Gastroesophageal sphincter (tissue), 4 donors: ENCODE data around the gene DISP2. TPM values are rescaled to one million over a fixed set of nuclear protein-coding genes. Genes with fewer than 3 reads are reported as not detected.
A peak's percentile ranks its signal among the peaks of the same experiment; 100 is the strongest.

ENCODE experiments used
- ATAC-seq: fragments of 150-250 bp; one replicate; pipeline ENCODE4 v1.9.1; 2016; ENCODE audit warnings: mild to moderate bottlenecking, moderate library complexity
- H3K27ac ChIP-seq, 4 donors: fragments of 200-600 bp; sonication (generic) in 3 of 4; 1 replicate in 3 of 4; 2 replicates in 1 of 4; pipeline ENCODE4 v1.5.1; 2016 to 2019
- H3K27me3 ChIP-seq: fragments of 200-600 bp; sonication (generic); one replicate; pipeline ENCODE4 v1.5.1; 2019
- H3K36me3 ChIP-seq, 2 donors: fragments of 200-600 bp; sonication (generic); one replicate each; pipeline ENCODE4 v1.5.1; 2019; ENCODE audit warnings: control low read depth in 1 of 2
- H3K4me1 ChIP-seq, 3 donors: fragments of 200-600 bp; sonication (generic); 1 replicate in 2 of 3; 2 replicates in 1 of 3; pipeline ENCODE4 v1.5.1; 2016 to 2019; ENCODE audit warnings: control low read depth in 2 of 3
- H3K4me3 ChIP-seq, 2 donors: fragments of 200-600 bp; sonication (generic); one replicate each; pipeline ENCODE4 v1.5.1; 2019; ENCODE audit warnings: mild to moderate bottlenecking in 1 of 2, moderate library complexity in 1 of 2
- H3K9me3 ChIP-seq, 3 donors: fragments of 200-600 bp; sonication (generic); one replicate each; pipeline ENCODE4 v1.5.1; 2017 to 2019; ENCODE audit warnings: control low read depth in 2 of 3
- EP300 ChIP-seq: sonication (generic); formaldehyde crosslinking; IDR thresholded peaks from one replicate; pipeline ENCODE4 v1.6.1; 2017; ENCODE audit warnings: antibody characterized with exemption, mild to moderate bottlenecking
- POLR2A ChIP-seq, 2 donors: fragments of 450-650 bp; IDR thresholded peaks; one replicate each; pipeline ENCODE4 v1.6.1; 2017; ENCODE audit warnings: antibody characterized with exemption in 2 of 2, mild to moderate bottlenecking in 2 of 2, moderate library complexity in 1 of 2
- POLR2AphosphoS5 ChIP-seq: sonication (generic); formaldehyde crosslinking; IDR thresholded peaks from one replicate; pipeline ENCODE4 v1.6.1; 2017; ENCODE audit warnings: antibody characterized with exemption
- WGBS, 2 donors: methylation state at CpG; one replicate each; pipeline ENCODE4 v1.1.5; 2018; ENCODE audit warnings: low coverage in 1 of 2; 5-methylcytosine and 5-hydroxymethylcytosine counted together
- total RNA-seq, 4 donors: library from RNA; depleted of rRNA; stranded (reverse); fragments of >200 nt; gene quantifications; one replicate each; pipeline ENCODE4 v1.1.0, GENCODE V29; 2016
- TF ChIP-seq, protein P1 (sequence below), 4 experiments: fragments of 200-600 bp in 2 of 4; fragments of 450-650 bp in 2 of 4; sonication (generic) in 1 of 4; IDR thresholded peaks; one replicate each; pipeline ENCODE4 v1.5.1; 2017 to 2019; ENCODE audit warnings: antibody characterized with exemption in 4 of 4, mild to moderate bottlenecking in 2 of 4, moderate library complexity in 2 of 4

Gene DISP2
- total RNA-seq, 4 donors from 2014 or later, result 0.07 to 0.19 (median 0.15) TPM

DNA sequence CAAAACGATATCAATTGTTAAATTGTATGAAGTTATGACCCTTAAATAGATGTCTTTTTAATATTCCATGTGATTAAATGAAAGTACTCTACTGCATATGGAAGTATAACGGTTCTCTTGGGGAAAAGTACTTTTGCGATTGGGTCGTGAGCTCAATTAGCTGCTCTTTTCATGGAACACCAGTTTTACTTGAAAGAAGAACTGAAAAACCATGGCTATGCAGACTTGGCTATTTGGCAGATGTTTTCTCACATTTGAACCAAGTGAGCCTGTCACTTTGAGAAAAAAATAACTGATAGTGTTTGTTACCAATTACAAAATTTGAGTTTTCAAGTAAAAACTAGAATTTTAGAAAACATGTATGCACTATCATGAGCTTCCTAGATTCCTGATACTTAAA is 40.4 kb upstream of the DISP2 start:
- Histone ChIP-seq H3K27ac (no peak overlapping the region), H3K27me3 (peaks cover 9% of the 10 kb centered on the region), H3K36me3 (no peaks in the 10 kb centered on the region), H3K9me3 (no peaks in the 10 kb centered on the region), H3K4me3 (no peak overlapping the region), H3K4me1 (peaks cover 0 to 22% (median 0%) of the 10 kb centered on the region in 3 donors)
- TF ChIP-seq POLR2AphosphoS5 (no peak), EP300 (no peak), POLR2A (IDR thresholded peaks at IDR 0.05) (no peak)
- TF ChIP-seq, protein P1, sequence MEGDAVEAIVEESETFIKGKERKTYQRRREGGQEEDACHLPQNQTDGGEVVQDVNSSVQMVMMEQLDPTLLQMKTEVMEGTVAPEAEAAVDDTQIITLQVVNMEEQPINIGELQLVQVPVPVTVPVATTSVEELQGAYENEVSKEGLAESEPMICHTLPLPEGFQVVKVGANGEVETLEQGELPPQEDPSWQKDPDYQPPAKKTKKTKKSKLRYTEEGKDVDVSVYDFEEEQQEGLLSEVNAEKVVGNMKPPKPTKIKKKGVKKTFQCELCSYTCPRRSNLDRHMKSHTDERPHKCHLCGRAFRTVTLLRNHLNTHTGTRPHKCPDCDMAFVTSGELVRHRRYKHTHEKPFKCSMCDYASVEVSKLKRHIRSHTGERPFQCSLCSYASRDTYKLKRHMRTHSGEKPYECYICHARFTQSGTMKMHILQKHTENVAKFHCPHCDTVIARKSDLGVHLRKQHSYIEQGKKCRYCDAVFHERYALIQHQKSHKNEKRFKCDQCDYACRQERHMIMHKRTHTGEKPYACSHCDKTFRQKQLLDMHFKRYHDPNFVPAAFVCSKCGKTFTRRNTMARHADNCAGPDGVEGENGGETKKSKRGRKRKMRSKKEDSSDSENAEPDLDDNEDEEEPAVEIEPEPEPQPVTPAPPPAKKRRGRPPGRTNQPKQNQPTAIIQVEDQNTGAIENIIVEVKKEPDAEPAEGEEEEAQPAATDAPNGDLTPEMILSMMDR (IDR thresholded peaks at IDR 0.05), result no peak
- no peak for ATAC-seq
- 59 to 64% methylated on average over 4 of the region's 4 CpGs for WGBS, 2 donors

DNA sequence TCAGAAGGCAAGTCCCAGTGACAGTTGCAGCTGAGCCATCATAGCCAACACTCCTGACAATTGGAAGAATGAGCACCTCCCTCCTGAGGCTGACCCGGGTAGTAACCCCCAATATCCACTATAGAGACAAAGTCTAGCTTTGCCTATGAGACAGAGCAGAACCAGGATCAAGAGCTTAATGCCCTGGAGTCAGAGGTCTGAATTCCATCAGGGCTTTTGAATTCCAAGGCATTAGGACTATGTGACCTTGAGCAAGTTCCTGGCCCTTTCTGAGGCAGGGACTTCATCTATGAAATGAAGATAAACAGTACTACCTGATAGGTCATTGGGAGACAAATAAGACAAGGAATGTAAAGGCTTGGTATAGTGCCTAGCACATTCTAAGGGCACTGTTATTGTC is 37.6 kb upstream of the DISP2 start:
- H3K9me3 ChIP-seq, result no peaks in the 10 kb centered on the region
- ATAC-seq, result no peak
- peak overlapping the region in 2 of 4 donors; percentile 98 for H3K27ac ChIP-seq
- no CpG with 5 or more reads among the region's 1 CpG for WGBS, 2 donors
- TF ChIP-seq EP300, result no peak
- no peak for TF ChIP-seq POLR2A (IDR thresholded peaks at IDR 0.05)
- TF ChIP-seq, protein P1 (IDR thresholded peaks at IDR 0.05), result no peak
- peaks cover 0 to 42% (median 7%) of the 10 kb centered on the region in 3 donors for H3K4me1 ChIP-seq
- peaks cover 9% of the 10 kb centered on the region for H3K27me3 ChIP-seq
- H3K36me3 ChIP-seq, result no peaks in the 10 kb centered on the region
- H3K4me3 ChIP-seq, result no peak overlapping the region

DNA sequence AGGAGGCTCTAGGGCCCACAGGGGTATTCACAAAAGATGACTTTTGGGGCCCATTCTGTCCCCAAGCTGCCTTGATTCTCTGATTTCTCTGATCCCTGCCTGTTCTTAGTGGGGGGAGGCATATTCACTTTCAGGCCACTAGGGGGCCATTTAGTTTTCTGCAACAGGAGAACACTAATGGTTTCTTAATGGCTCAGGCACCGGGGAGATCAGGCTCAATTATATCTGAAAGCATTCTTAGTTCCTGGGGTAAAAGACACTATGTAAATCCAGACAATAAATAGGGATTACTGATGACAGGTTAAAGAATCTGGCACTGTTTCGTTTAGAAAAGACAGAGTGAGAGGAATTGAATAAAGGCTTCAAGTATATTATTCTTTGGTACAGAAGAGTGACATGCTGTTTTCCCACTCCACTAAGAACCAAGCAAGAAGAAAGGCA is 37.1 kb upstream of the DISP2 start:
- Histone ChIP-seq H3K36me3 (no peaks in the 10 kb centered on the region), H3K27ac (peak overlapping the region in 3 of 4 donors; percentile 21 to 98 (median 98)), H3K4me1 (peaks cover 0 to 47% (median 12%) of the 10 kb centered on the region in 3 donors), H3K9me3 (no peaks in the 10 kb centered on the region), H3K4me3 (no peak overlapping the region), H3K27me3 (peaks cover 9% of the 10 kb centered on the region)
- WGBS, 2 donors, result 0% methylated on average over 1 to 2 of the region's 2 CpGs
- ATAC-seq, result no peak
- TF ChIP-seq, protein P1 (IDR thresholded peaks at IDR 0.05), result peak; percentile 86 to 92 (median 88)
- no peak for TF ChIP-seq EP300

DNA sequence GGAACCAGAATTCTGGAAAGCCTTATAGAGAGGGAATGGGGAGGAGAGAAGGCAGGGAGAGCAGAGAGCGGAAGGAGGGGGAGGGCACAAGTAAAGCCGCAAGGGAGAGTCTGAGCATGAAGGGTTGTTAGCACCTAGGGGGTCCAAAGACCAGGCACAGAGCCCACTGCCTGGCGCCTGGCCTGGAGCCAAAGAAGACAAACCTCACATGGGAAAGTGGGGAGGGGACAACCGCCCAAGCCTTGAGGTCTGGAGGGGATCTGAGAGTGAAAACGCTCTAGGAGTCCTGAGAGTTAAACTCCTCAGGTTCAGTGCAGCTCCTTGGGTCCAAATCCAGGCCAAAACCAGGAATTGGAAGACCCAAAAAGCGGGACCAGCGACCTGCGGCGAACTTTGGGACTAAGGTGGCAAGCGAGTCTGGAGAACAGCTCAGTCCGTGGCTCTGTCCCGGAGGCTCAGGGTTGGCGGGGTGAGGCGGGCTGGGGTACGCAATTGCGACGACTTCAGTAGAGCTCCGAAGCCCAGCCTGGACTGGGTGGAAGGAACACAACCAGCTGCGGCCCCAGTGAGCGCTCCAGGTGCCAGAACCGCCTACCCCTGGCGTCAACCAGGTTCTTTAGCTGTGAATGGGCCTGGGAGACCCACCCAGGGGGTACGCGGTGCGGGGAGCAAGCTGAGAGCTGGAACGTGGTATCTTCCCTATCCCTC is 35.3 kb upstream of the DISP2 start:
- Histone ChIP-seq H3K27me3 (no peaks in the 10 kb centered on the region), H3K4me3 (peak overlapping the region; percentile 6 to 92), H3K27ac (peak overlapping the region; percentile 51 to 98 (median 96)), H3K36me3 (no peaks in the 10 kb centered on the region), H3K9me3 (no peaks in the 10 kb centered on the region), H3K4me1 (peaks cover 0 to 64% (median 20%) of the 10 kb centered on the region in 3 donors)
- ATAC-seq, result no peak
- WGBS, 2 donors, result 42 to 100% methylated on average over 2 to 12 of the region's 26 CpGs
- TF ChIP-seq POLR2AphosphoS5, result peak; percentile 55
- TF ChIP-seq, protein P1 (IDR thresholded peaks at IDR 0.05), result no peak
- peak in 1 of 2 donors; percentile 15 for TF ChIP-seq POLR2A (IDR thresholded peaks at IDR 0.05)
- TF ChIP-seq EP300, result no peak
